ENCODE results near the gene XPNPEP2. TPM values are rescaled to one million over a fixed set of nuclear protein-coding genes. Genes with fewer than 3 reads are reported as not detected.

Gene XPNPEP2
- total RNA-seq, 2 donors from 2014 or later = 2.7 to 4.2 TPM

DNA sequence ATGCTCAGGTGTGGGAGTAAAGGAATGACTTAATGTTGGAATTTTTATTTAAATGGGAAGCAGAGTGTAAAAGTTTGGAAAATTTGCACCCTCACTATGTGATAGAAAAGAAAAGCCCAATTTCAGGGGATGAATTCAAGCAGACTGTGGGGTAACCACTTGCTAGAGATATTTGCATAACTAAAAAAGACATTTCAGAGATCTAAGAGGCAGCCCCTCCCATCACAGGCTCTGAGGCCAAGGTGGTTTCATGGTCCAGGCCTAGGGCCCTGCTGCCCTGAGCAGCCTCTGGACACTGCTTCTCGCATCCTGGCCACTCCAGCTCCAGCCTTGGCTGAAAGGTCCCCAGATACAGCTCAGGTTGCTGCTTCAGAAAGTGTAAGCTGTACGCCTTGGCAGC lies 5.9 kb upstream of the XPNPEP2 start:
- TF ChIP-seq, protein P1, sequence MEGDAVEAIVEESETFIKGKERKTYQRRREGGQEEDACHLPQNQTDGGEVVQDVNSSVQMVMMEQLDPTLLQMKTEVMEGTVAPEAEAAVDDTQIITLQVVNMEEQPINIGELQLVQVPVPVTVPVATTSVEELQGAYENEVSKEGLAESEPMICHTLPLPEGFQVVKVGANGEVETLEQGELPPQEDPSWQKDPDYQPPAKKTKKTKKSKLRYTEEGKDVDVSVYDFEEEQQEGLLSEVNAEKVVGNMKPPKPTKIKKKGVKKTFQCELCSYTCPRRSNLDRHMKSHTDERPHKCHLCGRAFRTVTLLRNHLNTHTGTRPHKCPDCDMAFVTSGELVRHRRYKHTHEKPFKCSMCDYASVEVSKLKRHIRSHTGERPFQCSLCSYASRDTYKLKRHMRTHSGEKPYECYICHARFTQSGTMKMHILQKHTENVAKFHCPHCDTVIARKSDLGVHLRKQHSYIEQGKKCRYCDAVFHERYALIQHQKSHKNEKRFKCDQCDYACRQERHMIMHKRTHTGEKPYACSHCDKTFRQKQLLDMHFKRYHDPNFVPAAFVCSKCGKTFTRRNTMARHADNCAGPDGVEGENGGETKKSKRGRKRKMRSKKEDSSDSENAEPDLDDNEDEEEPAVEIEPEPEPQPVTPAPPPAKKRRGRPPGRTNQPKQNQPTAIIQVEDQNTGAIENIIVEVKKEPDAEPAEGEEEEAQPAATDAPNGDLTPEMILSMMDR (IDR thresholded peaks at IDR 0.05) = no peak
- H3K27me3 ChIP-seq (replicated peaks; ENCODE audit: insufficient read depth) = no peaks in the 10 kb centered on the region
- no peaks in the 10 kb centered on the region for H3K9me3 ChIP-seq
- ATAC-seq (ENCODE audit: insufficient number of reproducible peaks, low FRiP score, low read depth) (no peak), DNase-seq (ENCODE audit: low spot score) (no peak)
- no peak overlapping the region for H3K27ac ChIP-seq
- H3K4me3 ChIP-seq = no peak overlapping the region
- H3K36me3 ChIP-seq = no peaks in the 10 kb centered on the region
- no peaks in the 10 kb centered on the region for H3K4me1 ChIP-seq (ENCODE audit: control insufficient read depth in 1 of 2, low read depth in 2 of 2)

DNA sequence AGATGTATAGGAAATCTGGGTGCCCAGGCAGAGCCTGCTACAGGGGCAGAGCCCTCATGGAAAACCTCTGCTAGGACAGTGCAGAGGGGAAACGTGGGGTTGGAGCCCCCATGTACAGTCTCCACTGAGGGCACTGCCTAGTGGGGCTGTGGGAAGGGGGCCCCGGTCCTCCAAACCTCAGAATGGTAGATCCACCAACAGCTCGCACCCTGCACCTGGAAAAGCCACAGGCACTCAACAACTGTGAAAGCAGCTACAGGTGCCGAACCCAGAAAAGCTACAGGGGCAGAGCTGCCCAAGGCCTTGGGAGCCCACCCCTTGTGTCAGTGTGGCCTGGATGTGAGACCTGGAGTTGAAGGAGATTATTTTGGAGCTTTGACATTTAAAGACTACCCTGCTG lies 5.4 kb upstream of the XPNPEP2 start:
- ATAC-seq (ENCODE audit: insufficient number of reproducible peaks, low FRiP score, low read depth) = no peak
- H3K4me3 ChIP-seq = no peak overlapping the region
- H3K36me3 ChIP-seq = no peaks in the 10 kb centered on the region
- H3K4me1 ChIP-seq (ENCODE audit: control insufficient read depth in 1 of 2, low read depth in 2 of 2) = no peaks in the 10 kb centered on the region
- no peak overlapping the region for H3K27ac ChIP-seq
- TF ChIP-seq, protein P1 (IDR thresholded peaks at IDR 0.05) = no peak
- no peaks in the 10 kb centered on the region for H3K27me3 ChIP-seq (replicated peaks; ENCODE audit: insufficient read depth)
- no peaks in the 10 kb centered on the region for H3K9me3 ChIP-seq
- no peak for DNase-seq (ENCODE audit: low spot score)

DNA sequence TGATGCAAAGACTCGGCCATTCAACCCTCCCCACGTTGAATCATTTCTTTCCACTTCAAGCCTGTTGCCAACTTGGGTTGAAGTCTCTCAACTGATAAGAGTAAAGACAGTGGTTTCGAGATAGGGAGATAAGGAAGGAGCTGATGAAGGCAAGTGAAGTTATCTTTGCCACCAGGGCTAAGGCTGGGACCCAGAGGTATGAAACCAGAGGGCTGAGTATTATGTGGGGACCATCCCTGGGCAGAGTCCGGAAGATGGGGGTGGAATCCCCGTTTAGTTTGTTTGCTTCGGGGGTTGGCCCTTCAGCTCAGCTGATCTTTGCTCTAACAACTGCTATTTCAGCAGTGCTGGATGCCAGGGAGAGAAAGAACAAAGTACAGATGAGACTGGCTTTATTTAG lies 2.3 kb upstream of the XPNPEP2 start:
- Histone ChIP-seq H3K27me3 (replicated peaks; ENCODE audit: insufficient read depth) (no peaks in the 10 kb centered on the region), H3K27ac (no peak overlapping the region), H3K4me3 (no peak overlapping the region), H3K36me3 (no peaks in the 10 kb centered on the region), H3K4me1 (ENCODE audit: control insufficient read depth in 1 of 2, low read depth in 2 of 2) (no peaks in the 10 kb centered on the region), H3K9me3 (no peaks in the 10 kb centered on the region)
- DNase-seq (ENCODE audit: low spot score) (no peak), ATAC-seq (ENCODE audit: insufficient number of reproducible peaks, low FRiP score, low read depth) (no peak)
- TF ChIP-seq, protein P1 (IDR thresholded peaks at IDR 0.05) = no peak

DNA sequence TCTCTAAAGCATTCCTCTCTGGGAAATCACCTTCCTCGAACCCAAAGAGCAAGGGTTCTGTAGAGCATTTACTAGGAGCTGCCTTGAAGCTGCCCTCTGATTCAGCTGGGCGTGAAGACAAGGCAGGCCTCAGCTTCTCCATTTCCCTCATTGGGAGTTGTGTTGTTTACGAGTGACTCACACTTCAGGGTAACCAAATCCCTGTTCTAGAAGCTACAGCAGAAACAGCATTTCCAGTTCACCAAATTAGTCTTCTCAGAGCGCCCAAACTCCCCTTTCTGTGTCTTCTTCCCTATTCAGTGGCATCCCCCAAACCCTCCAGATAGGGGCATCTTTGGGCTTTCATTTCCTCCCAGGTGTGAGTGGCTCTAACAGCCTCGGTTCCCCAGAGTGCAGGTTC lies 863 bp upstream of the XPNPEP2 start:
- no peaks in the 10 kb centered on the region for H3K4me1 ChIP-seq (ENCODE audit: control insufficient read depth in 1 of 2, low read depth in 2 of 2)
- TF ChIP-seq, protein P1 (IDR thresholded peaks at IDR 0.05) = no peak
- DNase-seq (ENCODE audit: low spot score) (no peak), ATAC-seq (ENCODE audit: insufficient number of reproducible peaks, low FRiP score, low read depth) (no peak)
- H3K27me3 ChIP-seq (replicated peaks; ENCODE audit: insufficient read depth) = no peaks in the 10 kb centered on the region
- H3K36me3 ChIP-seq = no peaks in the 10 kb centered on the region
- H3K27ac ChIP-seq = no peak overlapping the region
- no peak overlapping the region for H3K4me3 ChIP-seq
- no peaks in the 10 kb centered on the region for H3K9me3 ChIP-seq

DNA sequence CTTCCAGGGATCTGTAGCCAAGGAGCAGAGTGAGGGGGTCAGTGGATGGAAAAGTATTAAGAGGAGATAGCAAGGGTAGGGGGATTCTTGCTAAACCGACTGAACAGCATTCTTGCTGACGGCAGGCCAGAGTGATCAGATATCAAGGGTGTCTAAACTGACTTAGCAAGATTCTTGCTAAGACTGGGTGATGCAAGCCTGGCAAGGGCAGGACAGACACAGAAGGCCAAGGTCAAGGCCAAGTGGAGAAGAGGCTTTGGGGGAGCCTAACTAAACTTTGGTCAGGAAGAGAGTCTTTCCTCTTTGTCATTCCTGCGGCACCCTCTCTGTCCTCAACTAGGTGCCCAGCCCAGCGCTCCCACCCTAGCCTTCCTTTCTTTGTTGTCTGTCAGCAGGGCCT lies 799 bp downstream of the XPNPEP2 start:
- Histone ChIP-seq H3K9me3 (no peaks in the 10 kb centered on the region), H3K4me1 (ENCODE audit: control insufficient read depth in 1 of 2, low read depth in 2 of 2) (no peaks in the 10 kb centered on the region), H3K27me3 (replicated peaks; ENCODE audit: insufficient read depth) (no peaks in the 10 kb centered on the region), H3K27ac (no peak overlapping the region), H3K4me3 (no peak overlapping the region), H3K36me3 (no peaks in the 10 kb centered on the region)
- TF ChIP-seq, protein P1 (IDR thresholded peaks at IDR 0.05) = no peak
- DNase-seq (ENCODE audit: low spot score) = no peak
- no peak for ATAC-seq (ENCODE audit: insufficient number of reproducible peaks, low FRiP score, low read depth)
